GM21423 (cell line): ENCODE measurements around the gene ETF1.
"Not testable (repeated sequence)": the region's sequence is repeated elsewhere in the genome, so short reads cannot be mapped to it uniquely, and the experiment has no call there.

Experiments used
- ATAC-seq: cut with Tn5 transposase; IDR thresholded peaks from one replicate; pipeline ENCODE4 v1.9.1; 2021; ENCODE audit warnings: mild to moderate bottlenecking, moderate library complexity; ENCODE audit not compliant: unreplicated experiment

Gene ETF1

GRCh38 chr5:138533973-138534941 lies 8.8 kb downstream of the ETF1 start:
- ATAC-seq, result no peak

GRCh38 chr5:138529812-138530211 lies 13.2 kb downstream of the ETF1 start:
- ATAC-seq, result no peak

- ATAC-seq, result no peak
These were observed 14.1 kb downstream of the ETF1 start for GRCh38 chr5:138528744-138529469.

GRCh38 chr5:138528208-138528607 lies 14.8 kb downstream of the ETF1 start:
- no peak for ATAC-seq

- ATAC-seq, result no peak
These were observed 15.9 kb downstream of the ETF1 start for GRCh38 chr5:138527170-138527569.

GRCh38 chr5:138523406-138523805 lies 19.6 kb downstream of the ETF1 start:
- ATAC-seq, result no peak

- ATAC-seq, result no peak
These were observed 22.1 kb downstream of the ETF1 start for GRCh38 chr5:138520971-138521370.

GRCh38 chr5:138517437-138517836 lies 25.6 kb downstream of the ETF1 start:
- ATAC-seq, result no peak

- ATAC-seq, result no peak
These were observed 27.3 kb downstream of the ETF1 start for GRCh38 chr5:138515556-138516245.

- ATAC-seq, result no peak
These were observed 29.0 kb downstream of the ETF1 start for GRCh38 chr5:138514021-138514420.

GRCh38 chr5:138508958-138509357 lies 34.1 kb downstream of the ETF1 start:
- no peak for ATAC-seq

GRCh38 chr5:138507485-138507884 lies 35.6 kb downstream of the ETF1 start:
- not testable (repeated sequence) for ATAC-seq

GRCh38 chr5:138506370-138507306 lies 36.4 kb downstream of the ETF1 start:
- no peak for ATAC-seq

- no peak for ATAC-seq
These were observed 38.2 kb downstream of the ETF1 start for GRCh38 chr5:138504799-138505198.

GRCh38 chr5:138503487-138504270 lies 39.4 kb downstream of the ETF1 start:
- no peak for ATAC-seq

- ATAC-seq, result no peak
These were observed 40.5 kb downstream of the ETF1 start for GRCh38 chr5:138502521-138502920.

GRCh38 chr5:138502121-138502520 lies 40.9 kb downstream of the ETF1 start:
- no peak for ATAC-seq

GRCh38 chr5:138498376-138498775 lies 44.7 kb downstream of the ETF1 start:
- ATAC-seq, result no peak

GRCh38 chr5:138495351-138495750 lies 47.7 kb downstream of the ETF1 start:
- no peak for ATAC-seq
